ENCODE results near the gene PLOD3. TPM values are rescaled to one million over a fixed set of nuclear protein-coding genes. Genes with fewer than 3 reads are reported as not detected.

Gene PLOD3
- total and polyA plus RNA-seq, 4 experiments from 2014 or later: 24.6 to 72.4 (median 47.2) TPM

GRCh38 chr7:101198476-101198875 lies 18.9 kb downstream of the PLOD3 start:
- peaks cover 12 to 15% of the 10 kb centered on the region in 2 donors for H3K27me3 Mint-ChIP-seq
- no peaks in the 10 kb centered on the region for H3K36me3 Mint-ChIP-seq
- H3K4me1 Mint-ChIP-seq: peaks cover 4 to 16% (median 7%) of the 10 kb centered on the region in 4 donors
- H3K4me3 ChIP-seq (ENCODE audit: low read length in 2 of 2): no peak overlapping the region
- H3K27ac ChIP-seq (ENCODE audit: low read depth, low read length): no peak overlapping the region
- intact Hi-C loops (cut with micrococcal nuclease): no loop called here
- no peaks in the 10 kb centered on the region for H3K27me3 ChIP-seq (ENCODE audit: insufficient read depth, low read length)
- no peaks in the 10 kb centered on the region for H3K9me3 ChIP-seq (ENCODE audit: control insufficient read depth in 1 of 2, low read length in 2 of 2)
- no peaks in the 10 kb centered on the region for H3K36me3 ChIP-seq (ENCODE audit: insufficient read depth, low read length)
- peaks cover 10% of the 10 kb centered on the region for H3K4me1 ChIP-seq (ENCODE audit: insufficient read depth, low read length)
- DNase-seq: no peak
- no peak overlapping the region for H3K27ac Mint-ChIP-seq
- ChIA-PET CTCF (ENCODE audit: partially characterized antibody) (interaction anchor here (1.0 kb wide), 1 partner anchor 54 kb away, joined by 3 read pairs; no protein-coding TSS in a partner anchor), POLR2A (ENCODE audit: partially characterized antibody) (no interaction called here)
- no peaks in the 10 kb centered on the region for H3K9me3 Mint-ChIP-seq
- no peak overlapping the region for H3K4me3 Mint-ChIP-seq

GRCh38 chr7:101197991-101198390 lies 19.4 kb downstream of the PLOD3 start:
- CTCF ChIA-PET (ENCODE audit: partially characterized antibody): no interaction called here
- H3K27ac Mint-ChIP-seq: no peak overlapping the region

GRCh38 chr7:101195884-101196283 lies 21.5 kb downstream of the PLOD3 start:
- Mint-ChIP-seq H3K27me3 (peaks cover 7 to 14% of the 10 kb centered on the region in 2 donors), H3K27ac (no peak overlapping the region), H3K4me3 (no peak overlapping the region), H3K4me1 (peaks cover under 1 to 8% (median 4%) of the 10 kb centered on the region in 4 donors), H3K36me3 (no peaks in the 10 kb centered on the region), H3K9me3 (no peaks in the 10 kb centered on the region)
- Histone ChIP-seq H3K36me3 (ENCODE audit: insufficient read depth, low read length) (no peaks in the 10 kb centered on the region), H3K4me1 (ENCODE audit: insufficient read depth, low read length) (peaks cover 2% of the 10 kb centered on the region), H3K4me3 (ENCODE audit: low read length in 2 of 2) (no peak overlapping the region), H3K27me3 (ENCODE audit: insufficient read depth, low read length) (no peaks in the 10 kb centered on the region), H3K9me3 (ENCODE audit: control insufficient read depth in 1 of 2, low read length in 2 of 2) (no peaks in the 10 kb centered on the region), H3K27ac (ENCODE audit: low read depth, low read length) (no peak overlapping the region)
- ChIA-PET POLR2A (ENCODE audit: partially characterized antibody) (no interaction called here), CTCF (ENCODE audit: partially characterized antibody) (interaction anchor here (6.5 to 8.6 kb wide), 2 partner anchors 54 to 87 kb away, joined by 62 to 177 read pairs; no protein-coding TSS in a partner anchor)
- DNase-seq: no peak
- intact Hi-C loops (cut with micrococcal nuclease): no loop called here

More at GRCh38 chr7:101197991-101198390, 19.4 kb downstream of the PLOD3 start:
- Histone ChIP-seq H3K27me3 (ENCODE audit: insufficient read depth, low read length) (no peaks in the 10 kb centered on the region), H3K9me3 (ENCODE audit: control insufficient read depth in 1 of 2, low read length in 2 of 2) (no peaks in the 10 kb centered on the region), H3K27ac (ENCODE audit: low read depth, low read length) (no peak overlapping the region), H3K4me1 (ENCODE audit: insufficient read depth, low read length) (peaks cover 6% of the 10 kb centered on the region), H3K4me3 (ENCODE audit: low read length in 2 of 2) (no peak overlapping the region), H3K36me3 (ENCODE audit: insufficient read depth, low read length) (no peaks in the 10 kb centered on the region)
- H3K9me3 Mint-ChIP-seq: no peaks in the 10 kb centered on the region
- DNase-seq: no peak
- intact Hi-C loops (cut with micrococcal nuclease): no loop called here
- H3K4me3 Mint-ChIP-seq: no peak overlapping the region
- POLR2A ChIA-PET (ENCODE audit: partially characterized antibody): no interaction called here
- peaks cover 4 to 15% (median 5%) of the 10 kb centered on the region in 4 donors for H3K4me1 Mint-ChIP-seq
- H3K36me3 Mint-ChIP-seq: no peaks in the 10 kb centered on the region
- peaks cover 12 to 15% of the 10 kb centered on the region in 2 donors for H3K27me3 Mint-ChIP-seq

- ChIA-PET CTCF (ENCODE audit: partially characterized antibody) (interaction anchor here (8.6 kb wide), 1 partner anchor 47 kb away, joined by 177 read pairs; no protein-coding TSS in a partner anchor), POLR2A (ENCODE audit: partially characterized antibody) (no interaction called here)
- Histone ChIP-seq H3K27ac (ENCODE audit: low read depth, low read length) (no peak overlapping the region), H3K4me3 (ENCODE audit: low read length in 2 of 2) (no peak overlapping the region), H3K36me3 (ENCODE audit: insufficient read depth, low read length) (no peaks in the 10 kb centered on the region), H3K9me3 (ENCODE audit: control insufficient read depth in 1 of 2, low read length in 2 of 2) (no peaks in the 10 kb centered on the region), H3K4me1 (ENCODE audit: insufficient read depth, low read length) (no peaks in the 10 kb centered on the region), H3K27me3 (ENCODE audit: insufficient read depth, low read length) (no peaks in the 10 kb centered on the region)
- DNase-seq: no peak
- H3K4me3 Mint-ChIP-seq: no peak overlapping the region
- intact Hi-C loops (cut with micrococcal nuclease): no loop called here
- peaks cover 0 to 4% (median under 1%) of the 10 kb centered on the region in 4 donors for H3K4me1 Mint-ChIP-seq
- peaks cover 8 to 15% of the 10 kb centered on the region in 2 donors for H3K27me3 Mint-ChIP-seq
- no peak overlapping the region for H3K27ac Mint-ChIP-seq
- H3K9me3 Mint-ChIP-seq: no peaks in the 10 kb centered on the region
- no peaks in the 10 kb centered on the region for H3K36me3 Mint-ChIP-seq
These were observed 28.3 kb downstream of the PLOD3 start for GRCh38 chr7:101189109-101189508.

GRCh38 chr7:101186844-101187428 lies 30.4 kb downstream of the PLOD3 start:
- peaks cover 0 to 2% (median 0%) of the 10 kb centered on the region in 8 donors for H3K9me3 Mint-ChIP-seq
- no peak overlapping the region for H3K4me3 Mint-ChIP-seq
- H3K9me3 ChIP-seq (ENCODE audit: control insufficient read depth in 1 of 2, low read length in 2 of 2): no peaks in the 10 kb centered on the region
- H3K4me1 Mint-ChIP-seq: peaks cover 0 to 4% (median under 1%) of the 10 kb centered on the region in 4 donors
- intact Hi-C loops (cut with micrococcal nuclease): no loop called here
- H3K36me3 ChIP-seq (ENCODE audit: insufficient read depth, low read length): no peaks in the 10 kb centered on the region
- no peaks in the 10 kb centered on the region for H3K27me3 ChIP-seq (ENCODE audit: insufficient read depth, low read length)
- H3K27me3 Mint-ChIP-seq: peaks cover 17 to 24% of the 10 kb centered on the region in 2 donors
- CTCF ChIA-PET (ENCODE audit: partially characterized antibody): interaction anchor here (1.3 kb wide), 1 partner anchor 16 kb away, joined by 3 read pairs; no protein-coding TSS in a partner anchor
- H3K4me3 ChIP-seq (ENCODE audit: low read length in 2 of 2): no peak overlapping the region
- no peak overlapping the region for H3K27ac ChIP-seq (ENCODE audit: low read depth, low read length)
- DNase-seq: no peak
- no peaks in the 10 kb centered on the region for H3K36me3 Mint-ChIP-seq
- no peaks in the 10 kb centered on the region for H3K4me1 ChIP-seq (ENCODE audit: insufficient read depth, low read length)
- no peak overlapping the region for H3K27ac Mint-ChIP-seq
- POLR2A ChIA-PET (ENCODE audit: partially characterized antibody): no interaction called here

GRCh38 chr7:101186194-101186593 lies 31.2 kb downstream of the PLOD3 start:
- peaks cover 0 to 2% (median 0%) of the 10 kb centered on the region in 8 donors for H3K9me3 Mint-ChIP-seq
- intact Hi-C loops (cut with micrococcal nuclease): no loop called here
- Histone ChIP-seq H3K36me3 (ENCODE audit: insufficient read depth, low read length) (no peaks in the 10 kb centered on the region), H3K27ac (ENCODE audit: low read depth, low read length) (no peak overlapping the region), H3K9me3 (ENCODE audit: control insufficient read depth in 1 of 2, low read length in 2 of 2) (no peaks in the 10 kb centered on the region), H3K4me1 (ENCODE audit: insufficient read depth, low read length) (no peaks in the 10 kb centered on the region), H3K27me3 (ENCODE audit: insufficient read depth, low read length) (no peaks in the 10 kb centered on the region), H3K4me3 (ENCODE audit: low read length in 2 of 2) (no peak overlapping the region)
- H3K4me1 Mint-ChIP-seq: peaks cover 0 to 5% (median under 1%) of the 10 kb centered on the region in 4 donors
- POLR2A ChIA-PET (ENCODE audit: partially characterized antibody): no interaction called here
- no peaks in the 10 kb centered on the region for H3K36me3 Mint-ChIP-seq
- peaks cover 19 to 25% of the 10 kb centered on the region in 2 donors for H3K27me3 Mint-ChIP-seq
- H3K4me3 Mint-ChIP-seq: no peak overlapping the region
- CTCF ChIA-PET (ENCODE audit: partially characterized antibody): interaction anchor here (1.3 kb wide), 1 partner anchor 16 kb away, joined by 3 read pairs; no protein-coding TSS in a partner anchor
- no peak overlapping the region for H3K27ac Mint-ChIP-seq
- DNase-seq: no peak

- Histone ChIP-seq H3K27me3 (ENCODE audit: insufficient read depth, low read length) (peaks cover 4% of the 10 kb centered on the region), H3K36me3 (ENCODE audit: insufficient read depth, low read length) (no peaks in the 10 kb centered on the region), H3K4me3 (ENCODE audit: low read length in 2 of 2) (no peak overlapping the region), H3K4me1 (ENCODE audit: insufficient read depth, low read length) (no peaks in the 10 kb centered on the region), H3K27ac (ENCODE audit: low read depth, low read length) (no peak overlapping the region), H3K9me3 (ENCODE audit: control insufficient read depth in 1 of 2, low read length in 2 of 2) (no peaks in the 10 kb centered on the region)
- Mint-ChIP-seq H3K27ac (no peak overlapping the region), H3K4me3 (no peak overlapping the region), H3K27me3 (peaks cover 25 to 33% of the 10 kb centered on the region in 2 donors), H3K36me3 (no peaks in the 10 kb centered on the region), H3K4me1 (peaks cover 0 to 11% (median 4%) of the 10 kb centered on the region in 4 donors), H3K9me3 (peaks cover 0 to 2% (median 0%) of the 10 kb centered on the region in 8 donors)
- POLR2A ChIA-PET (ENCODE audit: partially characterized antibody): no interaction called here
- DNase-seq: no peak
- CTCF ChIA-PET (ENCODE audit: partially characterized antibody): interaction anchor here (1.2 to 1.9 kb wide), 3 partner anchors 9 to 51 kb away, joined by 3 to 7 read pairs (median 4); no protein-coding TSS in a partner anchor
- intact Hi-C loops (cut with micrococcal nuclease): no loop called here
These were observed 32.0 kb downstream of the PLOD3 start for GRCh38 chr7:101185258-101185839.
